ENCODE results near the gene BSPRY. TPM values are rescaled to one million over a fixed set of nuclear protein-coding genes. Genes with fewer than 3 reads are reported as not detected.

BSPRY gene
- total RNA-seq, result 10.8 TPM
- long read RNA-seq, transcript BSPRY-202 (5 exons, 2,213 nt), result minor isoform, 5 of 39 reads
- long read RNA-seq, transcript BSPRY-201 (6 exons, 2,339 nt), result major isoform, 23 of 39 reads
- long read RNA-seq, partial matches to known transcripts, result 6 of 39 reads
- long read RNA-seq, other reads (novel, unspliced or antisense), result 5 of 39 reads

GRCh38 chr9:113349445-113350094 is at the start of gene BSPRY:
Gene BSPRY, plus strand, starts transcription at chr9:113349541. Its CDS starts 39 bp downstream, at chr9:113349580.
- peak within 1 kb of the TSS; percentile 58 for H3K4me3 ChIP-seq
- peak within 1 kb of the TSS; percentile 24 for H3K27ac ChIP-seq
- H3K9me3 ChIP-seq, result no peaks in the 10 kb centered on the region
- ATAC-seq (peak; percentile 93), DNase-seq (peak; percentile 80)
- no peaks in the 10 kb centered on the region for H3K36me3 ChIP-seq
- H3K4me1 ChIP-seq, result peaks cover 15% of the 10 kb centered on the region
- intact Hi-C loops (cut with DNase I), result no loop called here
- H3K27me3 ChIP-seq, result no peaks in the 10 kb centered on the region
- TF ChIP-seq CTCF (IDR thresholded peaks at IDR 0.05), result no peak

- no peaks in the 10 kb centered on the region for H3K4me1 ChIP-seq
- no peaks in the 10 kb centered on the region for H3K27me3 ChIP-seq
- no peaks in the 10 kb centered on the region for H3K36me3 ChIP-seq
- no peak for DNase-seq
- H3K27ac ChIP-seq, result no peak overlapping the region
- no peak for TF ChIP-seq CTCF (IDR thresholded peaks at IDR 0.05)
- no peak overlapping the region for H3K4me3 ChIP-seq
- no peaks in the 10 kb centered on the region for H3K9me3 ChIP-seq
- intact Hi-C loops (cut with DNase I), result no loop called here
- peak; percentile 69 for ATAC-seq
Observed at GRCh38 chr9:113299800-113300292, 49.5 kb upstream of the BSPRY start.

- DNase-seq (no peak), ATAC-seq (no peak)
- Histone ChIP-seq H3K4me1 (no peaks in the 10 kb centered on the region), H3K9me3 (no peaks in the 10 kb centered on the region), H3K4me3 (no peak overlapping the region), H3K27me3 (no peaks in the 10 kb centered on the region), H3K27ac (no peak overlapping the region), H3K36me3 (no peaks in the 10 kb centered on the region)
- intact Hi-C loops (cut with DNase I), result no loop called here
- no peak for TF ChIP-seq CTCF (IDR thresholded peaks at IDR 0.05)
Observed at GRCh38 chr9:113301548-113301947, 47.8 kb upstream of the BSPRY start.

- Histone ChIP-seq H3K36me3 (no peaks in the 10 kb centered on the region), H3K27me3 (no peaks in the 10 kb centered on the region), H3K27ac (no peak within 1 kb of the TSS), H3K4me3 (no peak within 1 kb of the TSS), H3K4me1 (no peaks in the 10 kb centered on the region), H3K9me3 (no peaks in the 10 kb centered on the region)
- ATAC-seq, result no peak
- TF ChIP-seq CTCF (IDR thresholded peaks at IDR 0.05), result no peak
- DNase-seq, result no peak
- intact Hi-C loops (cut with DNase I), result no loop called here
Observed at GRCh38 chr9:113302792-113303418, 46.4 kb upstream of the BSPRY start, which contains the start of gene RNF183. Gene RNF183, minus strand, starts transcription at chr9:113303376. Its CDS starts 5,192 bp downstream, at chr9:113298184.

- Histone ChIP-seq H3K9me3 (no peaks in the 10 kb centered on the region), H3K4me3 (no peak overlapping the region), H3K36me3 (no peaks in the 10 kb centered on the region), H3K4me1 (no peaks in the 10 kb centered on the region), H3K27ac (no peak overlapping the region), H3K27me3 (no peaks in the 10 kb centered on the region)
- intact Hi-C loops (cut with DNase I), result no loop called here
- ATAC-seq, result no peak
- DNase-seq, result no peak
- TF ChIP-seq CTCF (IDR thresholded peaks at IDR 0.05), result no peak
Observed at GRCh38 chr9:113306566-113306965, 42.8 kb upstream of the BSPRY start.
